ENCODE measurements around the gene L1TD1. TPM values are rescaled to one million over a fixed set of nuclear protein-coding genes. Genes with fewer than 3 reads are reported as not detected.

L1TD1 gene
- total RNA-seq, 4 donors from 2014 or later, result 0.42 TPM; not detected in 3

DNA sequence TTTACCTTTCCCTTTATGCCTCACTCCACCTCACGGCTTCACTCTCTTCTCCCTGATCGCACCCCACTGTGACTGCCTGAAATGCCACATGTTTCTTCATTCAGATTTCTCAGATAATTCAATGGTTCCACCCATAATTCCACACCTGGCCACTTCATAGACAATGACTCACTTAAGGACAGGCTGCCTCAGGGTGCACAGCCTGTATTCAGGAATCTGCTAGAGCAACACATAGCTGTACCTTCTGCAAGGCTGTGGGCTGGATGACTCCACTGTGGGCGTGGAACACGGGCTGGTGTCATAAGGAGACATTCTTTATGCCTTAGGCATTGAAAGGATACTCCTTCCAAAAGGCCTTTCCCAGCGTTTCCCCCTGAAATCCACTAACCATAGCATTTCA, 36.1 kb downstream of the L1TD1 start:
- H3K36me3 ChIP-seq, result no peaks in the 10 kb centered on the region
- intact Hi-C loops (cut with DNase I), result no loop called here
- peaks cover 0 to 9% (median 0%) of the 10 kb centered on the region in 4 donors for H3K4me1 ChIP-seq
- peaks cover 0 to 7% (median 0%) of the 10 kb centered on the region in 4 donors for H3K27me3 ChIP-seq
- no peak for TF ChIP-seq POLR2A (IDR thresholded peaks at IDR 0.05; ENCODE audit: low read depth)
- no peak for TF ChIP-seq EP300 (IDR thresholded peaks at IDR 0.05)
- TF ChIP-seq, protein P1, sequence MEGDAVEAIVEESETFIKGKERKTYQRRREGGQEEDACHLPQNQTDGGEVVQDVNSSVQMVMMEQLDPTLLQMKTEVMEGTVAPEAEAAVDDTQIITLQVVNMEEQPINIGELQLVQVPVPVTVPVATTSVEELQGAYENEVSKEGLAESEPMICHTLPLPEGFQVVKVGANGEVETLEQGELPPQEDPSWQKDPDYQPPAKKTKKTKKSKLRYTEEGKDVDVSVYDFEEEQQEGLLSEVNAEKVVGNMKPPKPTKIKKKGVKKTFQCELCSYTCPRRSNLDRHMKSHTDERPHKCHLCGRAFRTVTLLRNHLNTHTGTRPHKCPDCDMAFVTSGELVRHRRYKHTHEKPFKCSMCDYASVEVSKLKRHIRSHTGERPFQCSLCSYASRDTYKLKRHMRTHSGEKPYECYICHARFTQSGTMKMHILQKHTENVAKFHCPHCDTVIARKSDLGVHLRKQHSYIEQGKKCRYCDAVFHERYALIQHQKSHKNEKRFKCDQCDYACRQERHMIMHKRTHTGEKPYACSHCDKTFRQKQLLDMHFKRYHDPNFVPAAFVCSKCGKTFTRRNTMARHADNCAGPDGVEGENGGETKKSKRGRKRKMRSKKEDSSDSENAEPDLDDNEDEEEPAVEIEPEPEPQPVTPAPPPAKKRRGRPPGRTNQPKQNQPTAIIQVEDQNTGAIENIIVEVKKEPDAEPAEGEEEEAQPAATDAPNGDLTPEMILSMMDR (IDR thresholded peaks at IDR 0.05), result no peak
- no peak for TF ChIP-seq POLR2AphosphoS5 (IDR thresholded peaks at IDR 0.05)
- DNase-seq (ENCODE audit: extremely low spot score), result no peak
- WGBS, result 92% methylated on average over 5 of the region's 5 CpGs
- H3K27ac ChIP-seq (replicated peaks in 1 of 4), result no peak overlapping the region
- no peaks in the 10 kb centered on the region for H3K9me3 ChIP-seq
- H3K4me3 ChIP-seq, result no peak overlapping the region

DNA sequence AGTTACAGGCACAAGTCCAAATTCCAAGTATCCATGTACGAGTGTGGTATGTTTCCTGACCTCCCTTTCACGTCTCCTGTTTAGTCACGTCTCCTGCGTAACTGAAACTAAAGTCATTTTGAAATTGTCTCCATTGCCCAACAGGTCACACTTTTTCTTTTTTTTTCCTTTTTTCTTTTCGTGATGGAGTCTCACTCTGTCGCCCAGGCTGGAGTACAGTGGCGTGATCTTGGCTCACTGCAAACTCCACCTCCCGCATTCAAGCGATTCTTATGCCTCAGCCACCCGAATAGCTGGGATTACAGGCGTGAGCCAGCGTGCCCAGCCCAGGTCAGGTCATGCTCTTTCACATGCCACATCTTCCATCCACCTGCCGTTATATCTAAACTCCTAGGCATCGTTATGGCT, 38.2 kb downstream of the L1TD1 start:
- Histone ChIP-seq H3K36me3 (no peaks in the 10 kb centered on the region), H3K4me3 (no peak overlapping the region), H3K4me1 (peaks cover 0 to 9% (median 0%) of the 10 kb centered on the region in 4 donors), H3K27me3 (peaks cover 0 to 7% (median 0%) of the 10 kb centered on the region in 4 donors), H3K9me3 (no peaks in the 10 kb centered on the region), H3K27ac (replicated peaks in 1 of 4) (no peak overlapping the region)
- DNase-seq (ENCODE audit: extremely low spot score), result no peak
- TF ChIP-seq POLR2AphosphoS5 (IDR thresholded peaks at IDR 0.05) (no peak), POLR2A (IDR thresholded peaks at IDR 0.05; ENCODE audit: low read depth) (no peak), EP300 (IDR thresholded peaks at IDR 0.05) (no peak)
- TF ChIP-seq, protein P1 (IDR thresholded peaks at IDR 0.05), result no peak
- 80% methylated on average over 14 of the region's 14 CpGs for WGBS
- intact Hi-C loops (cut with DNase I), result no loop called here

DNA sequence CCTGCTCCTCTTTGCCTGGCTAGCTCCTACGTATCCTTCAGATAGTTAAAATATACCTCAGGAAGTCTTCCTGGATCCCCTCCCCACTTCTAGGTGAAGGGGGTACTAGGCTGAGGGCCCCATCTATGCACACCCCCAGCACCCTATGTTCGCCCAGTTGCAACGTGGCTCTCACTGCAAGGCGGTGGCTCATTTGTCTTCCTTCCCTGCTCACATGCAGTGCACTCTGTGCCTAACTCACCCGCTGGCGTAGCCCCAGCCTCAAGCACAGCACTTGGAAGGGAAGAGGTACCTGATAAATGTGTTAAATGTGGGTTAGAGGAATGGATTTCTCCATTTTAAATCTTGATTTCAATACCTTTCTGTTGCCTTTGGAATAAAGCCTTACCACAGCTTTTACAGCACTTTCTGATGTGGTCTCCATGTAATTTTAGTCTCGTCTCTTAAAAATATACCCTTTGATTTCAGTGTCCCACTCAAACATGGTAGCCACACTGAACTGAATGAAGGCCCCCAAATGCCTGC, 39.3 kb downstream of the L1TD1 start:
- intact Hi-C loops (cut with DNase I), result no loop called here
- 93% methylated on average over 7 of the region's 7 CpGs for WGBS
- Histone ChIP-seq H3K4me3 (no peak overlapping the region), H3K9me3 (no peaks in the 10 kb centered on the region), H3K36me3 (no peaks in the 10 kb centered on the region), H3K4me1 (no peaks in the 10 kb centered on the region), H3K27ac (replicated peaks in 1 of 4) (no peak overlapping the region), H3K27me3 (no peaks in the 10 kb centered on the region)
- TF ChIP-seq POLR2AphosphoS5 (IDR thresholded peaks at IDR 0.05) (no peak), EP300 (IDR thresholded peaks at IDR 0.05) (no peak)
- DNase-seq (ENCODE audit: extremely low spot score), result no peak

DNA sequence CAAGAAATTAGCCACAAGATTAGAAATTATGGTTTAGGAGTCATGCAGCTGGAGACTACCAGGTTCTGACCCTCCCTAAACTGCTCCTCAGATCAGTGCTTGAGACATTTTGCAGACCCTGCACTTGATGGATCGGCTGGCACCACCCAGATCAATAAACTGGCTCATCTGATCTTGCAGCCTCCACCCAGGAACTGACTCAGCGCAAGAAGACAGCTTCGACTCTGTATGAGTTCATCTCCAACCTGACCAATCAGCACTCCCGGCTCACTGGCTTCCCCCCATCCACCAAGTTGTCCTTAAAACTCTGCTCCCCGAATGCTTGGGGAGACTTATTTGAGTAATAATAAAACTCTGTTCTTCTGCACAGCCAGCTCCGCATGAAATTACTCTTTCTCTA, 40.0 kb downstream of the L1TD1 start:
- Histone ChIP-seq H3K4me1 (no peaks in the 10 kb centered on the region), H3K27me3 (no peaks in the 10 kb centered on the region), H3K27ac (replicated peaks in 1 of 4) (no peak overlapping the region), H3K9me3 (no peaks in the 10 kb centered on the region), H3K4me3 (no peak overlapping the region), H3K36me3 (no peaks in the 10 kb centered on the region)
- intact Hi-C loops (cut with DNase I), result no loop called here
- WGBS, result 81% methylated on average over 6 of the region's 6 CpGs
- no peak for DNase-seq (ENCODE audit: extremely low spot score)
- TF ChIP-seq POLR2A (IDR thresholded peaks at IDR 0.05; ENCODE audit: low read depth) (no peak), EP300 (IDR thresholded peaks at IDR 0.05) (no peak), POLR2AphosphoS5 (IDR thresholded peaks at IDR 0.05) (no peak)
- TF ChIP-seq, protein P1 (IDR thresholded peaks at IDR 0.05), result no peak

DNA sequence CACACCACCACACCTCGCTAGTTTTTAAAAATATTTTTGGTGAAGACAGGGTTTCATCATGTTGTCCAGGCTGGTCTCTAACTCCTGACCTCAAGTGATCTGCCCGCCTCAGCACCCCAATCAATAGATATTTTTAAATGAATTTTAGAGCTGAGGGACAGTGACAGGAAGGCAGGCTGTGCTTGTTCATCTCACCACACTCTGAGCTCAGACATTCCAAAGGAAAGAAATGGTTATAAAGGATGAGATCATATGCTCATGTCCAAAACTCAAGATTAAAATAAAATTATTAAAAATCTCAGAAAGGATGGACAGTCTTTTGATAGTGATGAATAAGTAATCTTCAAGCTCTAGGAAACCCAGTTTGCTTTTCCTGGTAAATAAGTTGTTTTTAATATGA, 40.9 kb downstream of the L1TD1 start:
- TF ChIP-seq POLR2A (IDR thresholded peaks at IDR 0.05; ENCODE audit: low read depth) (no peak), POLR2AphosphoS5 (IDR thresholded peaks at IDR 0.05) (no peak), EP300 (IDR thresholded peaks at IDR 0.05) (no peak)
- TF ChIP-seq, protein P1 (IDR thresholded peaks at IDR 0.05), result no peak
- WGBS, result 87% methylated on average over 2 of the region's 2 CpGs
- intact Hi-C loops (cut with DNase I), result no loop called here
- no peaks in the 10 kb centered on the region for H3K9me3 ChIP-seq
- H3K27ac ChIP-seq (replicated peaks in 1 of 4), result no peak overlapping the region
- no peaks in the 10 kb centered on the region for H3K36me3 ChIP-seq
- peaks cover 0 to 2% (median 0%) of the 10 kb centered on the region in 4 donors for H3K4me1 ChIP-seq
- no peak overlapping the region for H3K4me3 ChIP-seq
- no peak for DNase-seq (ENCODE audit: extremely low spot score)
- no peaks in the 10 kb centered on the region for H3K27me3 ChIP-seq
